ENCODE measurements around the gene DOCK2. TPM values are rescaled to one million over a fixed set of nuclear protein-coding genes. Genes with fewer than 3 reads are reported as not detected.

Gene DOCK2
- total RNA-seq, 1 donor from 2014 or later, result 4.2 TPM

GRCh38 chr5:169648725-169649310 is 11.7 kb downstream of the DOCK2 start:
- intact Hi-C loops (cut with micrococcal nuclease), result no loop called here
- Histone ChIP-seq H3K9me3 (replicated peaks) (no peaks in the 10 kb centered on the region), H3K4me1 (peaks cover 36% of the 10 kb centered on the region), H3K36me3 (no peaks in the 10 kb centered on the region), H3K27ac (replicated peaks) (no peak overlapping the region), H3K4me3 (no peak overlapping the region), H3K27me3 (ENCODE audit: low read depth) (peaks cover 8% of the 10 kb centered on the region)
- peak; percentile 53 for DNase-seq
- no peak for TF ChIP-seq CTCF (IDR thresholded peaks at IDR 0.05; ENCODE audit: borderline replicate concordance)

- H3K4me3 ChIP-seq, result no peak overlapping the region
- intact Hi-C loops (cut with micrococcal nuclease), result no loop called here
- no peak for TF ChIP-seq CTCF (IDR thresholded peaks at IDR 0.05; ENCODE audit: borderline replicate concordance)
These were observed 12.4 kb downstream of the DOCK2 start for GRCh38 chr5:169649486-169649885.

GRCh38 chr5:169650701-169651331 is 13.7 kb downstream of the DOCK2 start:
- no peak overlapping the region for H3K27ac ChIP-seq (replicated peaks)
- peaks cover 36% of the 10 kb centered on the region for H3K4me1 ChIP-seq
- no peak overlapping the region for H3K4me3 ChIP-seq
- no peak for TF ChIP-seq CTCF (IDR thresholded peaks at IDR 0.05; ENCODE audit: borderline replicate concordance)
- peaks cover 8% of the 10 kb centered on the region for H3K27me3 ChIP-seq (ENCODE audit: low read depth)
- intact Hi-C loops (cut with micrococcal nuclease), result no loop called here
- DNase-seq, result no peak
- H3K9me3 ChIP-seq (replicated peaks), result no peaks in the 10 kb centered on the region
- no peaks in the 10 kb centered on the region for H3K36me3 ChIP-seq

More at GRCh38 chr5:169649486-169649885, 12.4 kb downstream of the DOCK2 start:
- Histone ChIP-seq H3K9me3 (replicated peaks) (no peaks in the 10 kb centered on the region), H3K27me3 (ENCODE audit: low read depth) (peaks cover 8% of the 10 kb centered on the region), H3K27ac (replicated peaks) (no peak overlapping the region), H3K4me1 (peaks cover 36% of the 10 kb centered on the region), H3K36me3 (no peaks in the 10 kb centered on the region)
- DNase-seq, result no peak

DNA sequence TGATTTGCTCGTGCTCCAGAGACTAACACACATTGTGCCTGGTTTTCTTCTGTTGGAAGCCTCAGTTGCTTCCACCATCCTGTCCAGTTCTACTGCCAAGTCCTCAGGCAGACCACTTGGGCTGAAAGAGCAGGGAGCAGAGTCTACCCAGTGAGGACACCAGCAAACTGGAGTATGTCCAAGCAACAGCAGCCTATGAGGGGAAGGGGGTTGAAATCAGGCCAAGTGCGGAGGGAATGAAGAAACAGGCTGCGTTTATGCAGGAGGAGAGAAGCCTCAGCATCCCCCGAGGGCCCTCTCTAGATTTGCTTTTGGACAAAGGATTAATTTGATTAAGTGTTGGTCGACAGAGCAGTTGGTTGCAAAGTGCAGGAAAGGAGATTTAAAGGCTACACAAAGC is 14.5 kb downstream of the DOCK2 start:
- no peaks in the 10 kb centered on the region for H3K9me3 ChIP-seq (replicated peaks)
- no peak for TF ChIP-seq CTCF (IDR thresholded peaks at IDR 0.05; ENCODE audit: borderline replicate concordance)
- H3K4me1 ChIP-seq, result peaks cover 36% of the 10 kb centered on the region
- H3K27me3 ChIP-seq (ENCODE audit: low read depth), result peaks cover 4% of the 10 kb centered on the region
- no peak overlapping the region for H3K27ac ChIP-seq (replicated peaks)
- no peaks in the 10 kb centered on the region for H3K36me3 ChIP-seq
- no peak overlapping the region for H3K4me3 ChIP-seq
- intact Hi-C loops (cut with micrococcal nuclease), result no loop called here
- DNase-seq, result no peak

DNA sequence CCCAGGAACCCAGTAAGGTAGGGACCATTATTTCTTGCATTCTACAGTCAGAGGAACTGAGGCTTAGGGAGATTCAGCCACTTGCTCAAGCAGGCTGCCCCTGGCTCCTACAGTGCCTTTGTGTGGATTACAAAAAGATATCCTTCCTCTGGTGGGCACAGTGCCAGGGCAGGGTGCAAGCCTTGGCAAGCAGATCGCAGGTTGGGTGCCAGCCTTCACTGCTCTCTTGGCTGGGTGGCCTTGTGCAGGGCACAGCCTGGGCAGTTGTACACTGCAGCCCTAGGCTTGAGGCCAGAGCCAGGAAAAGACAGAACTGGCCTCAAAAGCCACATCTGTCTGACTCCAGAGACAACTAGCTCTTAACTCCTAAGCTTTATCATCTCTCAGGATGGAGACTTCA is 15.0 kb downstream of the DOCK2 start:
- Histone ChIP-seq H3K36me3 (no peaks in the 10 kb centered on the region), H3K27me3 (ENCODE audit: low read depth) (no peaks in the 10 kb centered on the region), H3K4me3 (no peak overlapping the region), H3K27ac (replicated peaks) (no peak overlapping the region), H3K4me1 (peaks cover 36% of the 10 kb centered on the region), H3K9me3 (replicated peaks) (no peaks in the 10 kb centered on the region)
- intact Hi-C loops (cut with micrococcal nuclease), result no loop called here
- peak; percentile 65 for DNase-seq
- TF ChIP-seq CTCF (IDR thresholded peaks at IDR 0.05; ENCODE audit: borderline replicate concordance), result no peak

Data from left ventricle myocardium inferior (tissue), 1 donor.